Measurements from ENCODE around the gene RBMX. TPM values are rescaled to one million over a fixed set of nuclear protein-coding genes. Genes with fewer than 3 reads are reported as not detected.

RBMX gene
- total RNA-seq, 4 donors from 2014 or later = 171 to 353 (median 231) TPM

DNA sequence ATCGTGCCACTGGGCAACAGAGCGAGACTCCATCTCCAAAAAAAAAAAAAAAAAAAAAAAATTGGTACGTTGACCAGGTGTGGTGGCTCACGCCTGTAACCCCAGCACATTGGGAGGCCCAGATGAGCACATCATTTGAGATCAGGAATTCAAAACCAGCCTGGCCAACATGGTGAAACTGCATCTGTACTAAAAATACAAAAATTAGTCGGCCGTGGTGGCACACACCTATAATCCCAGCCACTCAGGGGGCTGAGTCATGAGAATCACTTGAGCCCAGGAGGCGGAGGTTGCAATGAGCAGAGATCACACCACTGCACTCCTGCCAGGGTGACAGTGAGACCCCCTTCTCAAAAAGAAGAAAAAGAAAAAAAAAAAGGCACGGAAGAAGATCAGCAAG lies 24.5 kb downstream of the RBMX start:
- 86% methylated on average over 8 of the region's 8 CpGs for WGBS
- DNase-seq (ENCODE audit: low spot score in 2 of 2) = no peak
- TF ChIP-seq POLR2AphosphoS5 (IDR thresholded peaks at IDR 0.05) (no peak), EP300 (IDR thresholded peaks at IDR 0.05) (no peak)
- H3K36me3 ChIP-seq = peaks cover 3% of the 10 kb centered on the region
- no peaks in the 10 kb centered on the region for H3K27me3 ChIP-seq
- H3K9me3 ChIP-seq = no peaks in the 10 kb centered on the region
- no peak overlapping the region for H3K27ac ChIP-seq
- H3K4me3 ChIP-seq = no peak overlapping the region
- no peaks in the 10 kb centered on the region for H3K4me1 ChIP-seq

DNA sequence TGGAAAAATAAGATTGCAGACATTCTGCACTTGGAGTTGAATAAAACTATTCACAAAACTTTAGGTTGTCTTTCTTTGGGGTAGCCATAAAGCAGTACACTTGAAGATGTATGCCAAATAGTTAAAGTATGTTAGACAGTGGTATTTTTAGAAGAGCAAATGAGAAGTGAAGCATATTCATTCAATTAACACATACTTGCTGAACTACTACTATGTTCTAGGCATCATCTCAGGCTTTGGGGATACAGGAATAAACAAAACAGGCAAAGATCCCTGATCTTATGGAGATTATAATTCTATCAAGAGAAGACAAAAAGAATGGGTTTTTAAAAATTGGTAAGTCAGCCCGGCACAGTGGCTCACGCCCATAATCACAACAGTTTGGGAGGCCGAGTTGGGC lies 29.0 kb downstream of the RBMX start:
- H3K4me3 ChIP-seq = no peak overlapping the region
- H3K27me3 ChIP-seq = no peaks in the 10 kb centered on the region
- H3K9me3 ChIP-seq = no peaks in the 10 kb centered on the region
- TF ChIP-seq, protein P1, sequence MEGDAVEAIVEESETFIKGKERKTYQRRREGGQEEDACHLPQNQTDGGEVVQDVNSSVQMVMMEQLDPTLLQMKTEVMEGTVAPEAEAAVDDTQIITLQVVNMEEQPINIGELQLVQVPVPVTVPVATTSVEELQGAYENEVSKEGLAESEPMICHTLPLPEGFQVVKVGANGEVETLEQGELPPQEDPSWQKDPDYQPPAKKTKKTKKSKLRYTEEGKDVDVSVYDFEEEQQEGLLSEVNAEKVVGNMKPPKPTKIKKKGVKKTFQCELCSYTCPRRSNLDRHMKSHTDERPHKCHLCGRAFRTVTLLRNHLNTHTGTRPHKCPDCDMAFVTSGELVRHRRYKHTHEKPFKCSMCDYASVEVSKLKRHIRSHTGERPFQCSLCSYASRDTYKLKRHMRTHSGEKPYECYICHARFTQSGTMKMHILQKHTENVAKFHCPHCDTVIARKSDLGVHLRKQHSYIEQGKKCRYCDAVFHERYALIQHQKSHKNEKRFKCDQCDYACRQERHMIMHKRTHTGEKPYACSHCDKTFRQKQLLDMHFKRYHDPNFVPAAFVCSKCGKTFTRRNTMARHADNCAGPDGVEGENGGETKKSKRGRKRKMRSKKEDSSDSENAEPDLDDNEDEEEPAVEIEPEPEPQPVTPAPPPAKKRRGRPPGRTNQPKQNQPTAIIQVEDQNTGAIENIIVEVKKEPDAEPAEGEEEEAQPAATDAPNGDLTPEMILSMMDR (IDR thresholded peaks at IDR 0.05) = no peak
- TF ChIP-seq POLR2A (IDR thresholded peaks at IDR 0.05) (no peak), EP300 (IDR thresholded peaks at IDR 0.05) (no peak), POLR2AphosphoS5 (IDR thresholded peaks at IDR 0.05) (no peak)
- H3K27ac ChIP-seq = no peak overlapping the region
- H3K4me1 ChIP-seq = no peaks in the 10 kb centered on the region
- 87% methylated on average over 3 of the region's 3 CpGs for WGBS
- H3K36me3 ChIP-seq = no peaks in the 10 kb centered on the region
- no peak for DNase-seq (ENCODE audit: low spot score in 2 of 2)

DNA sequence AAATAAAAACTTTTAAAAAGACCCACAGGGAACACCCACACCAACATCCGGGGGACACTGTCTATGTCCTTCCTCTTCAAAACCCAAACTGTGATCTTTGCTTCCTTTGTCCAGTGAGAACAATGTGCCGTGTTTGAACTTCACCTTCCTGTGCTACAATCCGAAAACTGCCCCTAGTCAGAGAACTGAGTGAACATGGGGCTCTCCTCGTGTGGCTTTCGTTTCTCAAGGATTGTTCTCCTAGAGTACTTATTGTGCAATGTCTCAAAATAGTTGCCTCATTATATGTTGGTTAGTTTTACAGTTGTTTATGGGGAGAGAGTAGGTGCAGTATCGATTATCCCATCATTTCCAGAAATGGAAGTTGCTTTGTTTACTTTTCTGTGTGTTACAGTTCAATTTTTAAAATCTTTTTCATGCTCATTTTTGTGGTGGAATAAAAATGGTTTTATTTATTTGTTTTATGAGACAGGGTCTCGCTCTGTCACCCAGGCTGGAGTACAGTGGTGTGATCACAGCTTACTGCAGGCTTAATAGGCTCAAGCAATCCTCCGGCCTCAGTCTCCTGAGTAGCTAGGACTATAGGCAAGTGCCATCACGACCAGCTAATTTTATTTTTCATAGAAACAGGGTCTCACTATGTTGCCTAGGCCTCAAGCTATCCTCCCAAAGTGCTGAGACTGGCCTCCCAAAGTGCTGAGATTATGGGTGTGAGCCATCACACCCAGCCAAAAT lies 29.9 kb downstream of the RBMX start:
- WGBS = 72% methylated on average over 9 of the region's 9 CpGs
- no peak for DNase-seq (ENCODE audit: low spot score in 2 of 2)
- no peak overlapping the region for H3K27ac ChIP-seq

DNA sequence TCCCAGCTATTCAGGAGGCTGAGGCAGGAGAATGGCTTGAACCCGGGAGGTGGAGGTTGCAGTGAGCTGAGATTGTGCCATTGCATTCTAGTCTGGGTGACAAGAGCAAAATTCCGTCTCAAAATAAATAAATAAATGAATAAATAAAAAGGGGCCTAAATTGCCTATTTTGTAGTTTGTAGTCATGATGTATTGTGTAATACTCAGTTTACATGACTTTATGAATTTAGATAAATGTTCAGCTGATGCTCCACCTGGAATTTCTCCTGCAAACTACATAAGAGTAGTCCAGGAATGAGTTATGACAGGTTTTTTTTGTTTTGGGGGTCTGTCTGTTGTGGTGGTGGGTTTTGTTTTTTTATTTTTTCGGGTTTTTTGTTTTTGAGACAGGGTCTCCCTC lies 31.1 kb downstream of the RBMX start:
- Histone ChIP-seq H3K36me3 (peaks cover 9% of the 10 kb centered on the region), H3K9me3 (no peaks in the 10 kb centered on the region), H3K4me3 (no peak overlapping the region), H3K4me1 (no peaks in the 10 kb centered on the region), H3K27me3 (no peaks in the 10 kb centered on the region), H3K27ac (no peak overlapping the region)
- no peak for DNase-seq (ENCODE audit: low spot score in 2 of 2)
- TF ChIP-seq, protein P1 (IDR thresholded peaks at IDR 0.05) = no peak
- no peak for TF ChIP-seq POLR2AphosphoS5 (IDR thresholded peaks at IDR 0.05)
- TF ChIP-seq POLR2A (IDR thresholded peaks at IDR 0.05) = no peak
- TF ChIP-seq EP300 (IDR thresholded peaks at IDR 0.05) = no peak
- WGBS = 84% methylated on average over 3 of the region's 3 CpGs

More for the DNA sequence above, 29.9 kb downstream of the RBMX start:
- TF ChIP-seq POLR2A (IDR thresholded peaks at IDR 0.05) (no peak), EP300 (IDR thresholded peaks at IDR 0.05) (no peak)
- Histone ChIP-seq H3K4me3 (no peak overlapping the region), H3K9me3 (no peaks in the 10 kb centered on the region), H3K27me3 (no peaks in the 10 kb centered on the region), H3K4me1 (no peaks in the 10 kb centered on the region), H3K36me3 (no peaks in the 10 kb centered on the region)

DNA sequence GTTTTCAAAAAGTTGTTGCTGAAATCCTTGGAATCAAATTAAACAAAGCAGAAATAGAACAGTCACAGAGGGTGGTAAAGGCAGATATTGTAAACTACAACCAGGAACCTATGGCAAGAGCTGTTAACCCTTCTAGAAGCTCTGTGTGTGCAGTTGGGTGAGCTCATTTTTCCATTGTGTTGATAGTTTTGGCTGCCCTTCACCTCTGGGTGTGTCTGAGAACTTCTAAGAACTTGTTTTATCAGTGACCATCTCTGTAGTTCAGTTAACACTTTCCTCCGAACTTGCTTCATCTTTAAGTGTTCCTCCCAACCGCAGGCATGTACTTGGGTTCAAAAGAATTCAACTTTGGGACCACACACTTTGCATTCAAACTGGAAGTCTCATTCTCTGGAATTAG lies 32.7 kb downstream of the RBMX start:
- TF ChIP-seq EP300 (IDR thresholded peaks at IDR 0.05) = no peak
- TF ChIP-seq POLR2AphosphoS5 (IDR thresholded peaks at IDR 0.05) = no peak
- no peak for TF ChIP-seq POLR2A (IDR thresholded peaks at IDR 0.05)
- TF ChIP-seq, protein P1 (IDR thresholded peaks at IDR 0.05) = no peak
- H3K4me3 ChIP-seq = no peak overlapping the region
- H3K9me3 ChIP-seq = no peaks in the 10 kb centered on the region
- no peaks in the 10 kb centered on the region for H3K4me1 ChIP-seq
- H3K36me3 ChIP-seq = peaks cover 9% of the 10 kb centered on the region
- H3K27ac ChIP-seq = no peak overlapping the region
- DNase-seq (ENCODE audit: low spot score in 2 of 2) = no peak
- H3K27me3 ChIP-seq = no peaks in the 10 kb centered on the region
- 68% methylated on average over 2 of the region's 2 CpGs for WGBS

DNA sequence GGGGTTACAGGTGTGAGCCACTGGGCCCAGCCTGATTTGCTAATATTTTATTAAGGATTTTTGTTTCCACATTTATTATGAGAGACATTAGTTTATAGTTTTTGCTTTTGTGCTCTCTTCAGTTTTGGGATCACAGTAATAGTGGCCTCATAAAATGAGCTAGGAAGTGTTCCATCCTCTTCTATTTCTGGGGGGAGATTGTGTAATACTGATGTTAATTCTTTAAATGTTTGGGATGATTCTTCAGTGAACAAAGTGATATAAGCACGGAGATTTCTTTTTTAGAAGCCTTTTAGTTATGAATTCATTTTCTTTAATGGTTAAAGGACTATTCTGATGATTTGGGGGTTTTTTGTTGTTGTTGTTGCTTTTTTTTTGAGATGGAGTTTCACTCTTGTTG lies 41.3 kb downstream of the RBMX start:
- Histone ChIP-seq H3K9me3 (no peaks in the 10 kb centered on the region), H3K4me1 (no peaks in the 10 kb centered on the region), H3K36me3 (no peaks in the 10 kb centered on the region), H3K27me3 (no peaks in the 10 kb centered on the region), H3K27ac (no peak overlapping the region), H3K4me3 (no peak overlapping the region)
- no peak for DNase-seq (ENCODE audit: low spot score in 2 of 2)
- WGBS = 61% methylated on average over 1 of the region's 1 CpG
- TF ChIP-seq EP300 (IDR thresholded peaks at IDR 0.05) = no peak
- TF ChIP-seq POLR2A (IDR thresholded peaks at IDR 0.05) = no peak
- TF ChIP-seq, protein P1 (IDR thresholded peaks at IDR 0.05) = no peak
- TF ChIP-seq POLR2AphosphoS5 (IDR thresholded peaks at IDR 0.05) = no peak
